Tibial nerve (tissue), 4 donors: ENCODE measurements around the gene PCSK1. TPM values are rescaled to one million over a fixed set of nuclear protein-coding genes. Genes with fewer than 3 reads are reported as not detected.

Source experiments
- DNase-seq, 2 donors: peaks; one replicate each; pipeline ENCODE4 v3.0.0-alpha.2; 2019; ENCODE audit warnings: low spot score in 2 of 2
- H3K27ac ChIP-seq, 4 donors: fragments of 200-600 bp; sonication (generic) in 3 of 4; one replicate each; pipeline ENCODE4 v1.5.1; 2017 to 2019; ENCODE audit warnings: mild to moderate bottlenecking in 1 of 4
- H3K27me3 ChIP-seq, 2 donors: fragments of 200-600 bp; sonication (generic) in 1 of 2; one replicate each; pipeline versions ENCODE4 v1.5.1 to v1.6.0; 2017 to 2019
- H3K36me3 ChIP-seq, 3 donors: fragments of 200-600 bp; sonication (generic); one replicate each; pipeline ENCODE4 v1.5.1; 2018 to 2019
- H3K4me1 ChIP-seq, 4 donors: fragments of 200-600 bp; sonication (generic) in 3 of 4; one replicate each; pipeline ENCODE4 v1.5.1; 2017 to 2019
- H3K4me3 ChIP-seq, 4 donors: fragments of 200-600 bp; sonication (generic) in 3 of 4; one replicate each; pipeline ENCODE4 v1.5.1; 2017 to 2019; ENCODE audit warnings: mild to moderate bottlenecking in 1 of 4, moderate library complexity in 1 of 4
- H3K9me3 ChIP-seq, 4 donors: fragments of 200-600 bp; sonication (generic) in 3 of 4; one replicate each; pipeline ENCODE4 v1.5.1; 2017 to 2019
- EP300 ChIP-seq, 2 donors: sonication (generic); formaldehyde crosslinking; IDR thresholded peaks; one replicate each; pipeline ENCODE4 v1.6.1; 2017; ENCODE audit warnings: antibody characterized with exemption in 2 of 2, mild to moderate bottlenecking in 1 of 2
- POLR2A ChIP-seq, 2 donors: fragments of 450-650 bp; IDR thresholded peaks; one replicate each; pipeline ENCODE4 v1.6.1; 2017; ENCODE audit warnings: antibody characterized with exemption in 2 of 2, mild to moderate bottlenecking in 2 of 2, moderate library complexity in 2 of 2
- WGBS, 2 donors: methylation state at CpG; one replicate each; pipeline ENCODE4 v1.1.5; 2018; 5-methylcytosine and 5-hydroxymethylcytosine counted together
- total RNA-seq, 4 donors: library from RNA; depleted of rRNA; stranded (reverse); fragments of >200 nt; gene quantifications; one replicate each; pipeline ENCODE4 v1.1.0, GENCODE V29; 2016
- TF ChIP-seq, protein P1 (sequence below), 5 experiments: fragments of 200-600 bp in 3 of 5; fragments of 450-650 bp in 2 of 5; sonication (generic) in 3 of 5; IDR thresholded peaks; one replicate each; pipeline ENCODE4 v1.5.1; 2016 to 2019; ENCODE audit warnings: antibody characterized with exemption in 5 of 5, mild to moderate bottlenecking in 3 of 5, moderate library complexity in 2 of 5

Gene PCSK1
- total RNA-seq, 4 donors from 2014 or later: 0.22 to 8.1 (median 0.70) TPM

DNA sequence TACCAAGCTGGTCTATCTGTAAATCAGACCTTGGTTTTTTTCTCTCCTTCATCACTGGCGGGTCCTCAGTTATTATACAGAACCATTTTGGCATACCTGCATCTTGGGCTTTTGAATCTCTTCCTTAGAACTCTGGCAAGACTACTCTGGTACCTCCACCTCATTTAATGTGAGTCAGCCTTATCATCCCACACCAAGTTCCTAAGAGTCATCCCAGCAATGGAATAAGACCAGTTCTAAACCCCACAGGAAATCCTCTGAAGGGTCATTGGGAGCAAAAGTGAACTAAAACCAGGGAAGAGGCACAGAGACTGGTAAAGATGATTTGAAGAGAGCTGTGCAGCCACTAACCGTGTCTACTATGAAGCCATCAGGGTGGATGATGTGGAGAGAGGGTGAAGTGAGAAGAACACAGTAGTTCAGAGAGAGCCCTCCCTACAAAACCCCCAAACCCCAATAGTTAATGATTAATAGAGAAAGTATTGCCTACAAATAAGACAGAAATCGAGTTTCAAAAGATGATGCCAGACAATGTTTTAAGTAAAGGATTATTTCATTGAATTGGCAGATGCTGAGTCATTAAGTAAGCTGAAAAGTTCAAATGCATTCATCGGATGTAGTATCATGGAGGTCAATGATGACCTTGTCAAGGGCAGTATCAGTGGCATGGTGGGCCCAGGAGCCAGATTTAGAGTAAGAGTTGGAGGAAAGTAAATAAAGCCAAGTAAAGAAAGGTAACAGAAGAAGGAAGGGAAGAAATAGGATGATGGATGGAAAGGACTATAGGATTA is 85.4 kb downstream of the PCSK1 start:
- Histone ChIP-seq H3K4me1 (no peaks in the 10 kb centered on the region), H3K27me3 (no peaks in the 10 kb centered on the region), H3K36me3 (no peaks in the 10 kb centered on the region), H3K9me3 (no peaks in the 10 kb centered on the region), H3K4me3 (no peak overlapping the region), H3K27ac (no peak overlapping the region)
- 71 to 73% methylated on average over 4 of the region's 4 CpGs for WGBS, 2 donors
- TF ChIP-seq EP300 (IDR thresholded peaks at IDR 0.05): no peak
- no peak for DNase-seq

DNA sequence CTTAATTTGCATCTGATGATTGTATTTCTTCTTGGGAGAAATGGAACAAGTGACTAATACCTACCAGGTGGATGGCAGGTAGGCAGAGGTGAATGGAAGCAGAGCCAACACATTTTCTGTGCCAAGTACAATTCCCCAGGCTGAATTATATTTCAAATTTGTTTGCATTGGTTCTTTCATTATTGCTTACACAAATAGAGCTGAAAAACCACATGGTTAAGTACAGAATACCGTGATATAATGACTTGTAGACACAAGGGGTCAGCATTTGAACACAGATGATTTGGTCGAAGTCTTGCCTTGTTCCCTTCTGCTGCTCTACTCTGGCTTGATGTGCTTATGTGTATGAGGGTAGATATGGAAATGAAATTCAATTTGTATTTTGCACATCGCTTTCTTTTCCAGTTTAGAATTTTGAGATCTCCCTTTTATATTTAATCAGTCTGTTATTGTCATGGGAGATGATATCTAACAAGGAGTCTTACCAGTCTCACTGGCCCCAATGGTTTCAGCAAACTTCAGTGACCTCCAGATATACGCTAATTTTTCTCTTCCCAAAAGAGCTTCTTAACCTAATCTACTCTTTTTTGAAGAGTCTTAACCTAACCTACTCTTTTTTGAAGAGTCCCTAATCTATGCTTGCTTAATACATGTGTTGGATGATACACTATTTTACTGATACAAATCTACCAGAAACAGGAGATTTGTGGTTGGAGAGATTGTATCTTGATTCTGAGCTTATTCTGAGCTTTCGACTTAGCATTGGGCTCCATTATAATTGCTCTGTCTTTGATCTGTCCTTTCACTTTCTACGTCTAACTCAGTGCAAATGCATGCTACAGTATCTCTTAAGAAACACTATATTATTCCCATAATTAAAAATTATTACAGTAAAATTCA is 88.1 kb downstream of the PCSK1 start:
- peak in 1 of 2 donors; percentile 46 for DNase-seq
- 43 to 46% methylated on average over 6 of the region's 6 CpGs for whole genome bisulfite sequencing, 2 donors
- H3K27me3 ChIP-seq: no peaks in the 10 kb centered on the region

DNA sequence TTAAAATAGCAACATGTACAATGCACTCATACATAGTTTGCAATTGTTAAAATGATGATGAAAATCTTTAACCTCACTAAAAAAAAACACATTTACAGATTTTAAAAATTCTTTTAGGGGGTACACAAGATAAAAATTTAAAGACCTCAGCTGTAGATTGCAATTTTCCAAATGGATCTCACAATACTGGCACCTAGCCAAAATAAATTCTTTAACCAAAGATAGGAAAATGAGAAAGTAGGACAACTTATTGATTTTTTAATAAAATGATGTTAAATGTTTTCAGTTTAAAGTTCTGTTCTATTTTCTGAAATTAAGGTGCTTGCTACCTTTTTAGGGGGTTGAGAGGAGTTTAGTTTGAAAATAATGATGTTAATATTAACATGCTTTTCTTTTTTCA is 90.0 kb downstream of the PCSK1 start:
- TF ChIP-seq EP300 (IDR thresholded peaks at IDR 0.05): no peak
- TF ChIP-seq, protein P1, sequence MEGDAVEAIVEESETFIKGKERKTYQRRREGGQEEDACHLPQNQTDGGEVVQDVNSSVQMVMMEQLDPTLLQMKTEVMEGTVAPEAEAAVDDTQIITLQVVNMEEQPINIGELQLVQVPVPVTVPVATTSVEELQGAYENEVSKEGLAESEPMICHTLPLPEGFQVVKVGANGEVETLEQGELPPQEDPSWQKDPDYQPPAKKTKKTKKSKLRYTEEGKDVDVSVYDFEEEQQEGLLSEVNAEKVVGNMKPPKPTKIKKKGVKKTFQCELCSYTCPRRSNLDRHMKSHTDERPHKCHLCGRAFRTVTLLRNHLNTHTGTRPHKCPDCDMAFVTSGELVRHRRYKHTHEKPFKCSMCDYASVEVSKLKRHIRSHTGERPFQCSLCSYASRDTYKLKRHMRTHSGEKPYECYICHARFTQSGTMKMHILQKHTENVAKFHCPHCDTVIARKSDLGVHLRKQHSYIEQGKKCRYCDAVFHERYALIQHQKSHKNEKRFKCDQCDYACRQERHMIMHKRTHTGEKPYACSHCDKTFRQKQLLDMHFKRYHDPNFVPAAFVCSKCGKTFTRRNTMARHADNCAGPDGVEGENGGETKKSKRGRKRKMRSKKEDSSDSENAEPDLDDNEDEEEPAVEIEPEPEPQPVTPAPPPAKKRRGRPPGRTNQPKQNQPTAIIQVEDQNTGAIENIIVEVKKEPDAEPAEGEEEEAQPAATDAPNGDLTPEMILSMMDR (IDR thresholded peaks at IDR 0.05): no peak
- no peak for TF ChIP-seq POLR2A (IDR thresholded peaks at IDR 0.05)
- no peaks in the 10 kb centered on the region for H3K9me3 ChIP-seq
- H3K27me3 ChIP-seq: no peaks in the 10 kb centered on the region
- no peaks in the 10 kb centered on the region for H3K36me3 ChIP-seq
- peaks cover 0 to 4% (median 2%) of the 10 kb centered on the region in 4 donors for H3K4me1 ChIP-seq
- no peak for DNase-seq
- no peak overlapping the region for H3K4me3 ChIP-seq
- no peak overlapping the region for H3K27ac ChIP-seq

More for the DNA sequence above, 88.1 kb downstream of the PCSK1 start:
- no peak overlapping the region for H3K27ac ChIP-seq
- H3K4me3 ChIP-seq: no peak overlapping the region
- H3K4me1 ChIP-seq: peaks cover 0 to 2% (median under 1%) of the 10 kb centered on the region in 4 donors
- TF ChIP-seq POLR2A (IDR thresholded peaks at IDR 0.05): no peak
- TF ChIP-seq, protein P1 (IDR thresholded peaks at IDR 0.05): peak; percentile 28 to 55 (median 36)
- no peaks in the 10 kb centered on the region for H3K9me3 ChIP-seq
- H3K36me3 ChIP-seq: no peaks in the 10 kb centered on the region

DNA sequence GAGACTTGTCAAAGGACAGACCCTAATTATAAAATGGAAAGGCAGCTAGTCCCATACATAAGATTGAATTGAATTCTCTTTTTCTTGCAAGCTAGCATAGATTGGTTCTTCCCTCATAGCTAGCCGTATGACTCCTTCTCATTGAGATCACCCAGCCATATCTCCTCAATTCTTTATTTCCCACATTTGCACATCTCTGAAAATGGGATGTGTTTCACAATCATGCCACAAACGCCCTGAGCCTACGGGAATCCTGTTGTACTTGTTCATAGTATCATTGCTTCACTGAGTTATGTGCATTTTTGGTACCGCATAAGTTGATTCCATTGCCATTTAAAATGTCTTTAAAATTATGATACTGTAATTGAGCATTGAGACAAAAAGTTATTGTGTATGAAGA is 90.5 kb downstream of the PCSK1 start:
- no peaks in the 10 kb centered on the region for H3K36me3 ChIP-seq

More for the DNA sequence above, 90.5 kb downstream of the PCSK1 start:
- Histone ChIP-seq H3K27ac (no peak overlapping the region), H3K27me3 (no peaks in the 10 kb centered on the region), H3K4me1 (peaks cover 0 to 4% (median 2%) of the 10 kb centered on the region in 4 donors), H3K4me3 (no peak overlapping the region), H3K9me3 (no peaks in the 10 kb centered on the region)
- no peak for DNase-seq
- 66 to 75% methylated on average over 4 of the region's 4 CpGs for WGBS, 2 donors
- TF ChIP-seq POLR2A (IDR thresholded peaks at IDR 0.05): no peak
- no peak for TF ChIP-seq EP300 (IDR thresholded peaks at IDR 0.05)
- TF ChIP-seq, protein P1 (IDR thresholded peaks at IDR 0.05): no peak

Other genes with a start within 250 kb of the PCSK1 start
- gene CAST, start 229.1 kb upstream of the PCSK1 start, total RNA-seq: 100 to 1,000 TPM; 247 to 316 (median 259) TPM